Suppressor macrophage treated with lipopolysaccharide for 4 hours (primary cell): ENCODE measurements around the gene SOX13.

Experiments used
- DNase-seq: peaks from one replicate; pipeline ENCODE4 v3.0.0-alpha.2; 2020

Gene SOX13

DNA sequence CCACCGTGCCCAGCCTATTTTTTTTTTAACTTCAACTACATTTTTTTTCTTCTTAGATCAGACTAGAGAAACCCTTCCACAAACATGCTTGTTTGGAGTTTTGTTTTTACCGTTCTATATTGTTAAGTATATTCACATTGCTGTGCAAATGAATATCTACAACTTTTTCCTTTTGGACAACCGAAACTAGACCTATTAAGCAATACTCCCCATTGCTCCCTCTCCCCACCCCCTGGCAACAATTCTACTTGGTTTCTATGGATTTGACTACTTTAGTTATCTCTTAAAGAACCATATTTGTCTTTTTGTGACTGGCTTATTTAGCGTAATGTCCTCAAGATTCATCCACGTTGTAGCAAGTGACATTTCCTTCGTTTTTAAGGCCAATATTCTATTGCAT, 59.8 kb downstream of the SOX13 start:
- no peak for DNase-seq

DNA sequence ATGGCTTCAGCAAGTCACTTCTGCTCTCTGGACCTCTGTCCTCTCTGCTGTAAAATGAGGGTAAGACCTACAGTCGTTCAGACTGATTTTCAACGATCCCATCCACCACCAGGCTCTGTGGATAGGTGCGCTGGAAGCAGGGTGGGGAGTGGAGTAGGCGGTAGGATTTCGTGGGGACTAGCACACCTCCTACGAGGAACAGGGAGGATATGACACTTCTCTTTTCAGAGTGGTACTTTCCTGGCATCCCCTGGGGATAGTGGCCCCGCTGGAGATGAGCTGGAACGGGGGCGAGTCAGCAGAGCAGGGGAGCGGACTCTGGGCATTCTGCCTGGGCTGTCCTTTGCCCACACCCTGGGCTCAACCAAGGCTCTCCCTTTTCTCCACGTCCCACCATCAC, 61.2 kb downstream of the SOX13 start:
- no peak for DNase-seq

DNA sequence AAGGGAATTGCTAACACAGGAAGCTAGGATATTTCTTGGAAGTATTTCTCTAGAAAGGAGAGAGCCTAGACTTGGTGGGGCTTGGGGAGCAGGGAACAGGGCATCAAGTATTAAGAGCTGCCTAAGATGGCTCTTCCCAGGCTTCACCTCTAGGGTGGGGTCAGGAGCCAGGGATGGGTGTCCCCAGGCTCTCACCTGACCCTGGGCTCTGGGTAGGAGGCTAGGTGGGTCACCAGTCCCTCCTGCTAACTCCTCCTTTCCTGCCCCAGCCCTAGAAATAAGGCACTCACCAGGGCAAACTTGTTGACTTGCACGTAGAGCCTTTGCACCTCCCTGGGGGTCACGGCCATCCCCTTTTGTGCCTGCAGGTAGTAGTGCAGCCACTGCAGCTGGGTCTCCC, 63.9 kb downstream of the SOX13 start:
- DNase-seq = no peak

DNA sequence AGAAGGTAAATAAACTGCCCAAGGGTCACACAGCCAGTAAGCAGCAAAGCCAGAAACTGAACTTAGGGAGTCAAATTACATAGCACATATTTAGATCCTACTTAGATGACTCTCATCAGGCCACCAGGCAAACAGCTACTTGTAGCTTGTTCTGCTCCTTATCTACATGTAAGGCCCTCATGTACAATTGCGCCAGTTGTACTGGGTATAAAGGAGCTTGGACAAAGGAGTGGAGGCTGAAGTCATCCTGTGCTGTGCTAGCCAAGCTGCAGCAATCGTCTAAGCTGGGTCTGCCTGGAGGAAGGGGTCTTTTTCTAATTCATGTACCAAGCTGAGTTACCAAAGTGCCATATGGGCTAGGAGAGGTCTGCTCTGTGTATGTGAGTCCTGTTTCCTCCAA, 66.2 kb downstream of the SOX13 start:
- no peak for DNase-seq

DNA sequence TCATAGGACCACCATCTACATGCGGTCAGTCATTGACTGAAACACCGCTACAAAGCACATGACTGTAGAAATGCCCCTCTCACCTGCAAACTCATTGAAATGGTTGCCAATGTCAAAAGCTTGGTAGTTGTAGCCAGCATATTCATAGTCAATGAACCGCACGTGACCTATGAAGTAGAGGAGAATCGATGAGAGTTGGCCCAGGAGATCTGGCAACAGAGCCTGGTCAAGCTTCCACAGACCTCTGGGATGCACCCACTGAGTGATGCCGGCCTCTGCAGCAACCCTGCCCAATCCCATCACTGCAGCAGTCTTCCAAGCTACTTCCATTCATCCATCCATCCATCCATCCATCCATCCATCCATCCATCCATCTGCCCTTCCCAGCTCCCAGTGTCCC, 67.0 kb downstream of the SOX13 start:
- no peak for DNase-seq

DNA sequence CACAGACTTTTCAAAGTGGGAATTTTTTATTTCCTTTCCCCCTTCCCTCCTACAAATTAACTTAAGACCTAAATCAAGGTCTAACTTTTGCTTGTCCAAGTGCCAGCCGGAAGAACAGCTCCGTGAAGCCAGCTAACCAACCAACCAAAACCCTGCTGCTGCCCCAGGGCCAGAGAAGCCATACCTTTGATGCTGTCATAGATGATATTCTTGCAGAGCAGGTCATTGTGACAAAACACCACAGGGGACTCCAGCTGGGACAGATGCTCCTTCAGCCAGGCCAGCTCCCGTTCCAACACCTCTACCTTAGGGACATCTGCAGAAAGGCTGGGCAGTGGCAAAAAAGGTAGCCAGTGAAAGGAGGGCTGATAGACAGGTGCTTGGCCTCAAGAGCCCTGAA, 68.2 kb downstream of the SOX13 start:
- DNase-seq = no peak

DNA sequence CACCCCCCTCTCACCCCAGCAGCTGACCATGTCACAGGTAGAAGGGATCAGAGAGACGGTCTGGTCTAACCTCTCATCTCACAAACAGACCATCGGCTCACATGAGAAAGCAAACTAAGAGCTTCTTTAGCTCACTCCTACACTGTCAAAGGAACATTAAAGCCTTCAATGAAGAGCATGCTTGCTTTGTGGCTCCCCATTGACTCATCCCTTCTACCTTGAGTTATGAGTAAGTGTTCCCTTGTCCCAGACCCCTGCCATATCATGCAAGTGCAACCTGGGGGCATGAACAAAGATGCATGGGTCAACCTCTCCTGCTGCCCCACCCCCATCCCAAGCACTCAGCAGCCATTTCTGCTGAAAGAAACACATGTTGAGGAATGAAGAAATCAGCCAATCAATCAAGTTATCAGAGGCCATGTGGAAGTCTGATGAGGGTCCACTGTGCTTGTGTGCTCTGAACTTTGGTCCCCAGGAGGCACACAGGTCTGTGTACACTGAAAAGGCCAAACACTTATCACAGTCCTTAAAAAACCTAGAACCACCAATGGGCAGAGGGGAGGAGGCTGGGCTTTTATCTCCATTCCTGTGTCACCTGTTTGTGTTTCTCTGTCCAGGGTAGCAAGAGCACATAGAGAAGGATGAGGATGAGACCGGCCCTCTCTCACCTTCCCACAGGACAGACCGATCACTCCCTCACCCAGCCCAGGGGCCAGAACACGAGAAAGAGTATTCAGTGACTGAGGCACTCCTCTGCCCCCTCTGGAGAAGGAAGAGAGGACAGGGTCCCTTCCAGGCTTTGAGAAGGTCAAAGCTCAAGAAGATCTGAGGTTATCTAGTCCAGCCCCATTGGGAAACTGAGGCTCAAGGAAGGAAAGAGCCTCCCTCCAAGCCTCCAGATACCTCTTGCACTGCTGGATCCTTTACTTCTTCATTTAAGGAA, 69.4 kb downstream of the SOX13 start:
- DNase-seq = no peak

DNA sequence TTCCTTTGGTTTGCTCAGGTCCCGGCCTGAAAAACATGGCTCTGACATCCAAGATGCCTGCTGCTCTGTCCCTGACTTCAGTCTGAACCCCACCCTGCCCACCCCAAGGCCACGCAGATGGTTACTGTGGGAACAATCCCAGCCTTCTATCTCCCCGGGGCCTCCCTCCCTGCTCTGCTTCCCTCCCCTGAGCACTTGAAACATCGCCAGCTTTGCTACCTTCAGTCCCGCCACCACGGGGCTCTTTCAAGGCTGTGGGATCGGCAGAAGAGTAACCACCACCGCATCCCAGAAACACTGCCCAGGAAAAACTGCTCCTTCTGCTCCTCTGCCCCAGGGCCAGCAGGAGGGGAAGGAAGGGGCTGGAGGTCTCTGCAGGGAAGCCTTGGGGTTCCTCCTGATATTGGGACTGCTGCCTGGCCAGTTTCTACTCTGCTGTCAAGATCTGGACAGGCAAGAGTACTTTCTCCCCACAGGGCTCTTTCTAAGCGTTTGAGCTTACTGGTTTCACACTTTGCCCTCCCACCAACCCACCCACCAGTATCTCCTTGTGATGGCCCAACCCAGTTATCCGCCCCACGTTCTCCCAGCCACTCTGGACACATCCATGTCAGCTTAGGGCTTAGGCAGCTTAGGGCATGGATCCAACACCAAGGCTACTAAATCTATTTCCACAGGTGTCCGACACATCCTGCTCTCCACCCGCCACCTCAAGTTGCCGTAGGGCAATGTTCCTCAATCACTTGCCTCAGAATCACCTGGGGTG, 70.5 kb downstream of the SOX13 start:
- DNase-seq = no peak

DNA sequence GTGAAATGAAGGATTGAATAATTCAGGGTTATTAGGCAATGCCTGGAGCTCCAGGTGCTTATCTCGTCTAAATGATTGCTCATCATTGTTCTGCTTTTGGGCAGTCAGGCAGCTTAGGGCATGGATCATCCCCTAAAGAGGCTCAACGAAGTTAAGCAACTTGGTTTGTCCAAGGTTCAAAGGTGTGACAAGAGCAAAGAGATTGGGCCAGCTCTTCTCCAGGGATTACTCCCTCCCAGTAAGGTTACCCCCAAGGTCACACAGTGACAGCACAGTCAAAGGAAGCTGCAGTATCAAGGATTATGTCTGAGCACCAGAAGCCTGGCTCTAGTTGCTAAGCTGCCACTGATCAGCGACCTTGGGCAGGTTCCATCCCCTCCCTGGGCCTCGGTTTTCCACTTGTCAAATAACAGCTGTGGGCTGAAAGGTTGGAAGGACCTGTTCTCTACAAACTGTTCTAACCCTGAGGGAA, 72.2 kb downstream of the SOX13 start:
- DNase-seq = no peak

DNA sequence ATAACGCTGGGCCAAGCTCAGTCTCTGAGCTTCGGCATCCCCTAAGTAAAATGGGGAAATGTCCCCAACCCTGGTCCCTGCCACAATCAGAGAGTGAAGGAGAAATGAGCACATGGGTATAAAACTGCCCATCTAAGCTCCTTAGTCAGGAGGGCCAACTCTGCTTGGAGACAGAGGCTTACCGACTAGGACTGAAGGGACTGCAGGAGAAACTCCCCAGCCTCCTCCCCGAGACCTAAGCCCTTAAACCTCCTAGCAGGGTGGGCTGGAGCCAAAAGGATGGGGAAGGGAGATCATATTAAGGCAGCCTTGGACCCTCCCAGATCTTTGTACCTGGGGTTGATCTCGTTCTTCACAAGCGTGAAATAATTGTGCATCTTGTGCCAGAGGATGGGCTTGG, 73.4 kb downstream of the SOX13 start:
- DNase-seq = no peak

DNA sequence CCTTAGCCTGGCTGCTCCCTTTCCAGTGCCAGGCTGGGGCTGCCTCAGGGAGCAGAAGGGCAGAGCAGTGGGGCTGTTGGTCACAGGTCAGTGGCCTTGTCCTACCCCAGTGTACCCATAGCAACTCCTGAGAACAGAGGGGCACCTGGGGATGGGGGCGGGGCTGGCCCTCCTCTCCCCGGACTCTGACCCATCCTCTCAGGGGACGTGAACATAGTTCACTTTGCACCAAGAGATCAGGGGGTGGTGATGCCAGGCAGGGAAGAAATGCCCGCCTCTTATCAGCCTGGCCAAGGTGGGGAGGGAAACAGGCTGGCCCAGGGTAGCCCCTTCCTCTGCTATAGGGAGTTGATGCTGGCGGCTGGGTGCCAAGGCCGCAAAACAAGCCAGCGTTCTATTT, 74.0 kb downstream of the SOX13 start:
- no peak for DNase-seq

DNA sequence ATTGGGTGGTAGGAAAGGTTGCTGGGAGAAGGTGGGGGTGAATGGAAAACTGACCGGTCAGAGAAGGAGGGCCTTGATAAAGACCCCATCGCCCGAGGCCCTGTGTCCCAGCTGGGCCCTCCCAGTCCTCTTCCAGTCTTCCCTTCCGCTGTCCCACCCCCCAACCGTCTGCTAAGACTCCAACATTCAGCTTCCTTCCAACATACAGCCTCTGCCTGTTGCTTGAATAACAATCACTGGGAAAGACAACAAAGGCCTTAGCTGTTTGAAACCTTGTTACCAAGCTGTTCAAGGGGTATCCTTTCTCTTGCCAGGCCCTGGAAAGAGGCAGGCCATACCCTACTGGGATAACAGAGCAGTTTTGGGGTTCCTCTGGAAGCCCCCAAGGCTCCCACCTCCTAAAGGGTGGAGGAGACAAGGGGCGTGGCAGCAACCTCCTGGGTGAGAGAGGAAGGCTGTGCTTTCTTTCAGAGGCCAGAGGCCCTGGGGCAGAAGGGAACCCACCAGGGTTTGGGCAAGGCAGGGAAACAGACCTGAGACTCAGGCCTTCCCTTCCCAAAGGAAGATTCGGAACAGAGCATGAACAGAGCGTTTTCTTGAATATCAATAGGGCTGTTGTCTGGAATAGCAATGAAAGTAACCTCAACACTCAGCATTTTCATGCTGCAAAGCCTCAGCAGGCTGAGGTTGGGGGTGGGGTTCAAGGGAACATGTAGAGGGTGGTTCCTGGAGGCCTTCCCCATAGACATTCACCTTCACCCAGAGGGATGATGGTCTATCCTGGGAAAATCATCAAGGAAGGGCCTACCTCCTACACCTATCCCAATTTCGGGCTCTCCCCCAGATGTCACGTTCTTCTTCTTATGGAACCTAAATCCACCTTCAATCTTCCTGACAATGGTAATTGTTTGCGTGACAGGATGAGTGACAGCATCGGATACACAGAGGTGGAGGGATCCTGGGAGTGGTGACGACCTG, 74.8 kb downstream of the SOX13 start:
- DNase-seq = no peak

DNA sequence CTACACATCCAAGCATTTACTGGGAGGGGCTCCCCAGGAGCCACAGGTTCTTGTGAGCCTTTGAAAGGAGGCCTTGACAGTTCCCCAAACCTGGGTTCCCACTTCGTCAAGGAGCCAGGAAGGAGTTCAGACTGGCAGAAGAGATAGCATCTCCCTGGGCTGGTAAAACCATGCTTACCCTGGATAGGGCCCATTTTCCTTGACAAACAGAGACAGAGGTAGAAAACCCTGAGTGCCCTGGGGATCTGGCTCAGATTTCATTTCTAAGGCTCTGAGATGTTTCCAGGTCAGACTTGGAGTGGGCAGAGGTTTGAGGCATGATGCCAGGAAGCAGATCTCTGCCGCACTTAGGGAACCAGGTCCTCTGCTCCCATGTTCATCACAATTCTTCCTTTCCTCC, 76.2 kb downstream of the SOX13 start:
- DNase-seq = no peak

DNA sequence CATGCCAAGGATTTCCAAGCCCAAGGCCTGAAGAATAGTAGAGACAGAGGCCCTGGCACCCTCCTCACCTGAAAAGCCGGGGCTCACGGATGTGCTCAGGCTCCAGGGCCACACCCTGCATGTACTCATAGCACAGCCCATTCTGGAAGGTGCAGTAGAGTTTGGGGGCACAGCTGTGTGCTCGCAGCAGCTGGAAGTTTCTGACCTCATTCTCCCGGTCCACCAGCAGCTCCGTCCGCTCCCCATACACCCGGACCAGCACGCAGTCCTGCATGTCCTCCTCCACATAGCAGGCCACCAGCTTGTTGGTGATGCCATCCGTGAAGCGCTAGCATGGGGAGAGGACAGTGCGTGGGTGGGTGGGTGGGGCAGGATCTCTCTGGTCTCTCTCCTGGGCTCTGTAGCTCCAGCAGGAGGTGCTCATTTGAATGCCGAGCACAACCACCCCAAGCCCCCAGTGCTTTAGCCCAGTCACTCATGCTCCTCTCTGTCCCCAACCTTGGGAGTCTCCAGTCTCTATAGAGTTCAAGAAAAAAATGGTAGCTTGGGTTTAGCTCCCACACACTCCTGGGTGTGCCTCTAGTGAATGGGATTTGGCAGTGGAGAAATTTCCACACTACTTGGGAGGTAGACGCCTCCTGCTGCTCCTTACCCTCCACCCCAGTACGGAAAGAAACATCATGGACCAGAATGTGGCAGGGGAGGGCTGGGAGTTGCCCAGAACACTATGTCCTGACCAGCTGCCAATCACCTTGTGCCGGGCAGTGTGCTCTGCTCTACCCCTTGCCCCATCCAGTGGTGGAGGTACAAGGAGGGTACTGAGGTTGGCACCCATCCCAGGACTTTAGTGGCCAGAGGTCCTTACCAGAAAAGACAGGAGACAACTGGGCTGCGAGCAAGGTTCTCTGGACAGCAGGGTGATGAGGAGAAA, 77.0 kb downstream of the SOX13 start:
- no peak for DNase-seq

DNA sequence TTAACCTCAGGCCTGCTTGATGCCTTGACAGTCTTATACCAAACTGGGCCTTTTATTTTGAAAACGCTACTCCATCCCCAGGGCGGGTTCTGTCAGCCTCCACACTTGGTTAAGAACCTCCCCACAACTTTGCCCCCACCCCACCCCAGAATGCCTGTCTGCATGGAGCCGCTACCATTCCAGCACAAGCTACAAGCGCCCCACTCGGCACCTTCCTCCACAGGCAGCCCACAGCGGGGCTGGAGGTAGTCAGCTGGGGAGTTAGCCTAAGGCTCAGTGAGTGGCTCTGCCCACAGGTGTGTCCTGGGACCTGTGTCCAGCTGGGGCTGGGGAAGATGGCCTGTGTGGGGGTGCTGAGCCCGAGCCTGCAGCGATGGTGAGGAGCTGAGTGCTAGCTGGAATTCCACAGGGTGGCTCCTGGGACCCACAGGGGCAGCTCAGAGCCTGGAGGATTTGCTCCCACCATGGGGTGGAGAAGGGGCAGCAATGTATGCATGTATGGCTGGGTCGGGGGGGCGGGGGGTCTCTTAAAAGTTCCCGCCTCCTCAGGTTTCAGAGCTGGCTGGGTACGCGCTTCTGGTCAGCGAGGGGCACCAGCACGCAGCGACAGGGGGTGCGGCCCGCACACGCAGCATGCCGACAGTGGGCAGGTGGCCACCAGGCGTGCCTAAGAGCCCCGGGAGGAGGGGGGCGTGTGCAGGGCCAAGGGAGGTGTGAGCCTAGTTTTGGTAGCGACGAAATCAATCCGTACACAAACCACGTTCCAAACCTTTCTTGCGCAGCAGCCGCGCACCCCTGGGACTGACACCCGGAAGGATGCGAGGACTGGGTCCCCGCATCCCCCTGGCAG, 78.0 kb downstream of the SOX13 start:
- no peak for DNase-seq

DNA sequence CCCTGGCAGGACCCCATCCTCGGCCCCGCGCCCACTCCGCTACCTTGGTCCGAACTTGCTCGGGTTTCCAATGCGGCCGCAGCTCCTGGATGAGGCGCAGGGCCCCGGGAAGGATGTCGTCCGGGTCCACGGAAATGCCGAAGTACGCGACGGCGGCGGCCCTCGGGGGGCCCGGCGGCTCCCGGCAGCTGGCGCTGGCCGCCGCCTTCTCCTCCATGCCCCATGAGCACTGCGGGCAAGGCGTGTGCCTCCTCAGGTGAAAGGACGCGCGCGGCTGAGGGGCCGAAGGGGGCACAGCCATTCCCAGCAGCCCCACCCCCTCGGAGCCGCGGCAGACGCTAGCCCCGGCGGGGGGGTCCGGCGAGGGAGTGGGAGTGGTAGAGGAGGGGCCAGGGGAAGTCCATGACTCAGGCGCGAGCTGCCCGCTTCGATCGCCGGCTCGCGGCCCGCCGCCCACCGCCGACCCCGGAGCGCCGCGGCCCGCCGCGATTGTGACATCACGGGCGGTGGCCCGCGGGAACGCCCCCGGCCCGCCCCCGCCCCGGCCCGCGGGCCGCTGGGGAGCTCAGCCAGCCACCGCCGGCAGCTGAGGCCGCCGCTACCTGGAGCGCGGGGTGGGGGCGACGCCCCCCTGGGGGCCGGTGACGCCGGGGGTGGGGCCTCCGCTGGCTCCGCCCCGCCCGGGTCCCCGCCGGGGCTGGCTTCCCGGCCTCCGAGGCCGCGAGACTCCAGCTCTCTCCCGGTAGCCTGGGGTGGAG, 78.8 kb downstream of the SOX13 start, which contains the start of gene ETNK2:
TSS of gene ETNK2 (minus strand) at position 493 of the 758 bp plus-strand sequence. CDS start at position 301, 192 bp downstream.
- peak; percentile 14 for DNase-seq

DNA sequence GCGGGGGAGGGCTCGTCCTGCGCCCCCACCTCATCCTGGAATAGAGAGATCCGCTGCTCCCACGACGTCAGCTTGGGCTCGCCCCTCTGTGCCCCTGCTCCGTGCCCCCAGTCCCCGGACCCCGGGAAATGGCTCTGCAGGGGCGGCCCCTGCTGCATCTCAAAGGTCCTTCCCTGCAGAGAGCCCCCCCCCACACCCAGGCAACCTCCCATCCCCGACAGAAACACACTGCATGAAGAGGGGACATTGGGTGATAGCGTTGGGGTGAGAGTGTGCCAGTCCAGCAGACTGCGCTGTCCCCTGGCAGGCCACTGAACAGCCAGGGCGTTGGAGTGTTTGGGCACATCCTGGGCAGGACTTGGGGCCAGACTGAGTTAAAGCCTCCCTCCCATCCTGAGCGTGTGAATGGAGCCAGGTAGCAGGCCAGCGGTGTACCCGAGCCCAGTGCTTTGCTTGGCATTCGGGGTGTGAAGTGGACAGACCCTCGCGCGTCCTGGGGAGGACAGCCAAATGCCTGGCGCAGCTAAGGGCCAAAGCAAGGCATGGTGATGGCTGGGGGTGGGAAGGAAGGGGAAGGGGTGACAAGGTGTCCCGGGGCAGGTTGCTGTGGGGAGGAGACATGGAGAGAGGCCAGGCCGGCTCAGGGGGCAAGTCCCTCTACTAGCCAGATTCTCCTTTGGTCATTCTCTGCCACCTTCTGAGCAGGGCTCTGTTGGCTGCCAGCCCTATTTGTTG, 79.6 kb downstream of the SOX13 start:
- no peak for DNase-seq

DNA sequence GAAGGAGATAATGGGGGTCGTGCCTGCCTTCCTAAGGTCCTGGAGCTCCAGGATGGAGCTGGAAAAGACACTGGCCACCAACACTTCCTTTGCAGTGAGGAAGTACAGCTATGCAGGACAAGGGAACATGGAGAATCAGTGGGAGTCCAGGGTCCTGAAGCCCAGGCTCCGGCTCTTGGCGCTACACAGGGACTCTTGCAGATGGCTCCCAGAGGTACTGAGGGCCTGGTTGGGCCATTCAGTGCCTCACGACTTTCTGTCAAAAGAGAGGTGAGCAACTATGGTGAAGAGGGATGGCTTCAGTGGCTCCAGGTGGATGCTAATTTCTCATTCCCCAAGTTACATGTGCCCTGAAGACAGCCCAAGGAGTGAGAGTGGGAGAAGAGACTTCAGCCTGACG, 80.8 kb downstream of the SOX13 start:
- no peak for DNase-seq
